Tongue (tissue), 2 donors: ENCODE measurements around the gene EXPH5. TPM values are rescaled to one million over a fixed set of nuclear protein-coding genes. Genes with fewer than 3 reads are reported as not detected.

ENCODE experiments used
- DNase-seq: peaks from one replicate; pipeline ENCODE4 v3.0.0-alpha.2; 2015
- total RNA-seq: library from RNA; depleted of rRNA; stranded (reverse); fragments of >200 nt; gene quantifications from one replicate; pipeline ENCODE4 v1.2.3, GENCODE V29; 2014

Gene EXPH5
- total RNA-seq, 1 donor from 2014 or later: 8.8 TPM

DNA sequence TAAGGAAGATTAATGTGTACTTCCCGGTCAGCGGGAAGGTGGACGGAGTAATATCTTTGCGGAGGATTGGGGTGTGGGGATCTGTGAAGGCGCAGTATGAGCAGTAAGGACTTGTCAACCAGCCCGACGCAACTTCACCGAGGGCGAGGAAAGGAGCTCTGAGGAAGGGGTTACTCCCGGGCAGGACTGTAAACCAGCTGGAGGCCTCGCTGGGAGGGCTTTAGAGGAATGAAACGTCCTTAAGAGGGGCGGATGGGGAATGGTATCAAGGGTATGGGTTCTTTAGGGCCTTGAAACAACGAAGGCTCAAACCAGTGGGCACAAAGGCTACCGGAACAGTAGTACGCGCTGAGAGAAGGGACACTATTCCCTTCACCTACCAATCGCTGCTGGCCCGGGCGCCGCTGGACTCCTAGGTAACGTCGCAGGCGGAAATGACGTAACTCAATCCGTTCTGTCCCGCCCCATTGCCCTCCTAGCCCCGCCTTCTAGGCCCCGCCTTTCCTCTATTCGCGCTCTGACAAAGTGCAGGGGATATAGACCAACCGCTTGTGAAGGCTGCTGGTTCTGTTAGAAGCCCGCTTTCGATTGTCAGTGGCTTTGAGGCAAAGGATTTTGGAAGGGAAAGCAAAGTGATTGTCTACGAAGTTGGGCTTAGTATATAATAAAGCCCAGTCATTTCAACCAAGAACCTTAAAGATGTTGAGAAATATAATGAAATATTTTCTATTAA is 126.3 kb downstream of the EXPH5 start, which contains the start of gene C11orf65:
C11orf65 (minus strand) TSS at position 439 of the 733 bp plus-strand sequence. CDS start 5,970 bp downstream, outside the sequence.
- peak; percentile 99 for DNase-seq

DNA sequence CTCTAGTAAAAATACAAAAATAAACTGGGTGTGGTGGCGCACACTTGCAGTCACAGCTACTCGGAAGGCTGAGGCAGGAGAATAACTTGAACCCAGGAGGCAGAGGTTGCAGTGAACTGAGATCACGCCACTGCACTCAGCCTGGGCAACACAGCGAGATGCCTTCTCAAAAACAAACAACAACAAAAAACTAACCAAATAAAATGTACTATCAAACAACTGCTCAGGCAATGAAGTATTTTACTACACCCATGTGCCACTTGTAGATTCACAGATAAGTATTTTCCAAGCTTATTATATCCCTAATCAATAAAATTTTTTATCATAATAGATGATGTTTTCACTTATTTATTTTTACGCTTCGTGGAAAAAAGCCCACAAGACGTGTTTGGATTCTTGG is 127.2 kb downstream of the EXPH5 start:
- DNase-seq: no peak

Other genes with a start within 250 kb of the EXPH5 start
- gene C11orf65, start 126.2 kb downstream of the EXPH5 start, total RNA-seq: 2.5 TPM
- 52.9 TPM for gene POGLUT3, start 95.4 kb downstream of the EXPH5 start, total RNA-seq
- gene DDX10, start 71.3 kb upstream of the EXPH5 start, total RNA-seq: 20.5 TPM